Gastrocnemius medialis (tissue), 4 donors: ENCODE data around the gene TIMM21. TPM values are rescaled to one million over a fixed set of nuclear protein-coding genes. Genes with fewer than 3 reads are reported as not detected.

Source experiments
- ATAC-seq, 2 donors: fragments of 150-250 bp; one replicate each; pipeline ENCODE4 v1.9.1; 2016
- DNase-seq, 2 donors: peaks; one replicate each; pipeline ENCODE4 v3.0.0-alpha.2; 2019
- H3K27ac ChIP-seq, 4 donors: fragments of 200-600 bp; sonication (generic); 1 replicate in 1 of 4; 2 replicates in 3 of 4; pipeline ENCODE4 v1.5.1; 2016 to 2018; ENCODE audit warnings: mild to moderate bottlenecking in 2 of 4, moderate library complexity in 1 of 4
- H3K27me3 ChIP-seq, 3 donors: fragments of 200-600 bp; sonication (generic) in 2 of 3; 1 replicate in 1 of 3; 2 replicates in 2 of 3; pipeline versions ENCODE4 v1.5.1 to v1.6.0; 2016 to 2019; ENCODE audit warnings: mild to moderate bottlenecking in 1 of 3, moderate library complexity in 1 of 3
- H3K36me3 ChIP-seq, 2 donors: fragments of 200-600 bp; sonication (generic) in 1 of 2; one replicate each; pipeline ENCODE4 v1.5.1; 2017 to 2018
- H3K4me1 ChIP-seq, 2 donors: fragments of 200-600 bp; sonication (generic) in 1 of 2; one replicate each; pipeline ENCODE4 v1.5.1; 2016 to 2017; ENCODE audit warnings: mild to moderate bottlenecking in 2 of 2
- H3K4me3 ChIP-seq, 4 donors: fragments of 200-600 bp; sonication (generic) in 3 of 4; 1 replicate in 1 of 4; 2 replicates in 3 of 4; pipeline ENCODE4 v1.5.1; 2016 to 2019; ENCODE audit warnings: mild to moderate bottlenecking in 2 of 4
- H3K9me3 ChIP-seq, 3 donors: fragments of 200-600 bp; sonication (generic) in 2 of 3; 1 replicate in 1 of 3; 2 replicates in 2 of 3; pipeline ENCODE4 v1.5.1; 2016 to 2019
- CTCF ChIP-seq, 5 experiments: fragments of 450-650 bp in 3 of 5; fragments of 200-600 bp in 2 of 5; sonication (generic) in 2 of 5; IDR thresholded peaks in 4 of 5; conservative IDR thresholded peaks in 1 of 5; 1 replicate in 4 of 5; 2 replicates in 1 of 5; pipeline ENCODE4 v1.5.1; 2016 to 2019; ENCODE audit warnings: antibody characterized with exemption in 5 of 5, mild to moderate bottlenecking in 3 of 5, moderate library complexity in 3 of 5
- POLR2A ChIP-seq, 2 donors: fragments of 450-650 bp; IDR thresholded peaks; one replicate each; pipeline ENCODE4 v1.6.1; 2017; ENCODE audit warnings: antibody characterized with exemption in 2 of 2, mild to moderate bottlenecking in 2 of 2, moderate library complexity in 2 of 2
- in situ Hi-C, 4 donors: fragments of 200-750 bp; cut with MboI; loops; one replicate each; pipeline versions ENCODE4 v1.15.0 to v1.8.0; 2017; ENCODE audit warnings: low sequenced_read_pairs in 4 of 4
- intact Hi-C: fragments of 100-400 bp; cut with DNase I; formaldehyde crosslinking; loops from one replicate; pipeline ENCODE4 v1.15.1; 2023; ENCODE audit warnings: low total_unique reads
- total RNA-seq, 4 donors: library from RNA; depleted of rRNA; stranded (reverse); fragments of >200 nt; gene quantifications; one replicate each; pipeline versions ENCODE4 v1.1.0 to v1.2.3, GENCODE V29; 2016

Gene TIMM21
- total RNA-seq, 4 donors from 2014 or later: 40.0 to 108 (median 75.8) TPM

DNA sequence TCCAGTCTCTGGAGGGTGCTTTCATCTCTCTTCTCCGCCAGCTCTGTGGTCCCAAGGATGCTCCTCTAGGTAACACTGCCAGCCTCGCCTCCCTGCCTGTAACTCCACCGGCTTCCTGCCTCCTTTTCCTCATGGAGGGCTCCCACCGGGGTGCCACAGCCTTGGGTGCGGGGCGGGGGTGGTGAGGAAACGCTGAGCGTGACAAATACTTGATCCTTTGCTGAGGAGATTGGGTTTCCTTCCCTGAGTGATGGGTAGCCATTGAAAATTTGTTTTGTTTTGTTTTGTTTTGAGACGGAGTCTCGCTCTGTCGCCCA lies 25.1 kb downstream of the TIMM21 start:
- DNase-seq (no peak), ATAC-seq (no peak)
- H3K36me3 ChIP-seq: no peaks in the 10 kb centered on the region
- intact Hi-C loops (loop anchor here (5.0 kb wide), 1 partner anchor 356 kb away; no protein-coding TSS in a partner anchor), in situ Hi-C loops (no loop called here)
- peaks cover 0 to 9% (median 4%) of the 10 kb centered on the region in 3 donors for H3K27me3 ChIP-seq
- H3K4me3 ChIP-seq: no peak overlapping the region
- H3K9me3 ChIP-seq: no peaks in the 10 kb centered on the region
- TF ChIP-seq CTCF (IDR thresholded peaks at IDR 0.05 in 4 of 5, conservative IDR thresholded peaks at IDR 0.05 in 1 of 5) (no peak), POLR2A (IDR thresholded peaks at IDR 0.05) (no peak)
- H3K4me1 ChIP-seq: no peaks in the 10 kb centered on the region
- no peak overlapping the region for H3K27ac ChIP-seq

GRCh38 chr18:74175658-74176057 lies 27.3 kb downstream of the TIMM21 start:
- in situ Hi-C loops: no loop called here
- intact Hi-C loops: no loop called here
- TF ChIP-seq POLR2A (IDR thresholded peaks at IDR 0.05) (no peak), CTCF (IDR thresholded peaks at IDR 0.05 in 4 of 5, conservative IDR thresholded peaks at IDR 0.05 in 1 of 5) (no peak)
- Histone ChIP-seq H3K36me3 (no peaks in the 10 kb centered on the region), H3K4me1 (no peaks in the 10 kb centered on the region), H3K27me3 (peaks cover 0 to 9% (median 4%) of the 10 kb centered on the region in 3 donors), H3K27ac (no peak overlapping the region), H3K4me3 (no peak overlapping the region), H3K9me3 (no peaks in the 10 kb centered on the region)
- DNase-seq (no peak), ATAC-seq (no peak)

DNA sequence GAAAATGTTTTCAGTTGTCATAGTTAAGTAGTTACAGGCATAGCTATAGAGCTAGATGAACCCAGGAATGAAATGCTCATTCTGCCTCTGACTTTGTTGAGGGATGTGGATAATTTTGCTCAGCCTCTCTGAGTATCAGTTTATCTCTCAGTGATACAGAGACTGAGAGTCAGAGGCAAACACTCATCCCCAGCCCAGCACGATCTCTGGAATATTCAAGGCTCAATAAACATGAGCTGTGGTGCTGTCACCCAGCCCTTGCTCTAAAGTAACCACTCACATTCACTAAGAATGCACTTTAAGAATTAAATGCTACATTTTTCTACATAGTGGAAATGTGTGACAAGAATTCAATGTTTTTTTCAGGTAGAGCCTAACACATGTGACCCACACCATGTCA lies 30.6 kb downstream of the TIMM21 start:
- ATAC-seq: no peak
- no peak overlapping the region for H3K4me3 ChIP-seq
- TF ChIP-seq CTCF (IDR thresholded peaks at IDR 0.05 in 4 of 5, conservative IDR thresholded peaks at IDR 0.05 in 1 of 5) (no peak), POLR2A (IDR thresholded peaks at IDR 0.05) (no peak)
- H3K27me3 ChIP-seq: peaks cover 8 to 11% (median 9%) of the 10 kb centered on the region in 3 donors
- H3K4me1 ChIP-seq: no peaks in the 10 kb centered on the region
- DNase-seq: no peak
- H3K9me3 ChIP-seq: no peaks in the 10 kb centered on the region
- in situ Hi-C loops (no loop called here), intact Hi-C loops (no loop called here)
- H3K36me3 ChIP-seq: no peaks in the 10 kb centered on the region
- H3K27ac ChIP-seq: no peak overlapping the region

DNA sequence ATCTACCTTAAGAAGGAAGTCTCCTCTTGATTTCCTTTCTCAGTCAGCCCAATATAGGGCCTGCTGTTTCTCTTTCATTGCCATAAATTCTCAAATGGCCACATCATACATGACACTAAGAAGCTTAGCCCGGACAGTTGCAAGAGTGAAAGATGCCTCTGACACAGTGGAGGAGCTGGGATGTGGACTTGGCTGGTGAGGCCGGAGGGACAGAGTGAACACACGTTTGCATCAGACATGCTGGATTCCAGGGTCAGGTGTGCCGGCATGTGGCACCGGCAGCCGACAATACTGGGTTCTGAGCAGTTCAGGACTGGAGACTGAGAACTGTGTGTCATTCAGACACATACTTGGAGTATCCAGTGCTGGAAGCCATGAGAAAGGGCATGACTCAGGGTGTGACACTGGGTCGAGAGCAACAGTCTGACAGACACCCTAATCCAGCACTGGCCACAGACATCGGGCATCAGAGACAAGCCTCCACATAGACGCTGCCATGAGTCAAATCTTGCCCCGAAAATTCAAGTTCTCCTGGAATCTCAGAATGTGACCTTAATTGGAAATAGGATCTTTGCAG lies 31.4 kb downstream of the TIMM21 start:
- ATAC-seq: no peak
- in situ Hi-C loops: loop anchor here in 1 of 4 donors (10.0 kb wide), 1 partner anchor 375 kb away; no protein-coding TSS in a partner anchor
- intact Hi-C loops: no loop called here

More for the DNA sequence above, 31.4 kb downstream of the TIMM21 start:
- Histone ChIP-seq H3K4me3 (no peak overlapping the region), H3K9me3 (no peaks in the 10 kb centered on the region), H3K27me3 (peaks cover 11 to 17% (median 11%) of the 10 kb centered on the region in 3 donors), H3K27ac (no peak overlapping the region), H3K36me3 (no peaks in the 10 kb centered on the region), H3K4me1 (no peaks in the 10 kb centered on the region)
- DNase-seq: no peak
- TF ChIP-seq POLR2A (IDR thresholded peaks at IDR 0.05) (no peak), CTCF (IDR thresholded peaks at IDR 0.05 in 4 of 5, conservative IDR thresholded peaks at IDR 0.05 in 1 of 5) (no peak)
